Thoracic aorta (tissue), 2 donors: ENCODE measurements around the gene ARMC3. TPM values are rescaled to one million over a fixed set of nuclear protein-coding genes. Genes with fewer than 3 reads are reported as not detected.
"Not testable (repeated sequence)": the region's sequence is repeated elsewhere in the genome, so short reads cannot be mapped to it uniquely, and the experiment has no call there.

Source experiments
- ATAC-seq: fragments of 150-250 bp; one replicate; pipeline ENCODE4 v1.8.0; 2017; ENCODE audit warnings: low read depth; ENCODE audit not compliant: insufficient number of reproducible peaks, low FRiP score
- DNase-seq: peaks from one replicate; pipeline ENCODE4 v3.0.0-alpha.2; 2020; ENCODE audit warnings: low spot score
- H3K27ac ChIP-seq, 2 donors: fragments of 200-600 bp; sonication (generic); 1 replicate in 1 of 2; 2 replicates in 1 of 2; pipeline ENCODE4 v1.5.1; 2016; ENCODE audit warnings: mild to moderate bottlenecking in 2 of 2, moderate library complexity in 2 of 2
- H3K27me3 ChIP-seq: fragments of 200-600 bp; sonication (generic); replicated peaks from 2 replicates; pipeline ENCODE4 v1.6.0; 2016; ENCODE audit warnings: mild to moderate bottlenecking; ENCODE audit not compliant: insufficient read depth
- H3K36me3 ChIP-seq: fragments of 200-600 bp; sonication (generic); one replicate; pipeline ENCODE4 v1.5.1; 2016
- H3K4me1 ChIP-seq, 2 donors: fragments of 200-600 bp; sonication (generic); 1 replicate in 1 of 2; 2 replicates in 1 of 2; pipeline versions ENCODE4 v1.5.1 to v1.6.0; 2016; ENCODE audit warnings: low read depth in 2 of 2, mild to moderate bottlenecking in 1 of 2; ENCODE audit not compliant: control insufficient read depth in 1 of 2
- H3K4me3 ChIP-seq: fragments of 200-600 bp; sonication (generic); 2 replicates; pipeline ENCODE4 v1.5.1; 2016; ENCODE audit warnings: mild to moderate bottlenecking
- H3K9me3 ChIP-seq: fragments of 200-600 bp; sonication (generic); 2 replicates; pipeline ENCODE4 v1.5.1; 2016
- total RNA-seq, 2 donors: library from RNA; depleted of rRNA; stranded (reverse); fragments of >200 nt; gene quantifications; one replicate each; pipeline versions ENCODE4 v1.1.0 to v1.2.3, GENCODE V29; 2016
- TF ChIP-seq, protein P1 (sequence below): fragments of 200-600 bp; sonication (generic); IDR thresholded peaks from one replicate; pipeline ENCODE4 v1.5.1; 2019; ENCODE audit warnings: antibody characterized with exemption

Gene ARMC3
- total RNA-seq, 2 donors from 2014 or later = not detected

DNA sequence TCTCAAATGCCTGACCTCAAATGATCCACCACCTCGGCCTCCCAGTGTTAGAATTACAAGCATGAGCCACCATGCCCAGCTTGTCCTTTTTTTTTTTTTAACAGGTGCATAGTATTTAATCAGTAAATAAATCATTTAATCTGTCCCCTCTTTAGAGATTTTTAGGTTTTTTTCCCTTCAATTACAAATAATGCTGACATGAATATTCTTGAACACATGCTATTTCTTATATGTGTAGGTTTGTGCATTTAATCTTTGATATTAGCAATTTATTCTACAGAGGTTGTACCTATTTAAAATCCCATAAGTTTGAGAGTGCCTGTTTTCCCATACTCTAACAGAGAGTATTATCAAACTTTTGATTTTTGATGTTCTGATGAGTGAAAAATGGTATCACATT, 24.2 kb upstream of the ARMC3 start:
- no peaks in the 10 kb centered on the region for H3K9me3 ChIP-seq
- no peaks in the 10 kb centered on the region for H3K36me3 ChIP-seq
- H3K4me1 ChIP-seq = no peaks in the 10 kb centered on the region
- no peak overlapping the region for H3K4me3 ChIP-seq
- no peaks in the 10 kb centered on the region for H3K27me3 ChIP-seq
- H3K27ac ChIP-seq = no peak overlapping the region
- DNase-seq (no peak), ATAC-seq (no peak)
- TF ChIP-seq, protein P1, sequence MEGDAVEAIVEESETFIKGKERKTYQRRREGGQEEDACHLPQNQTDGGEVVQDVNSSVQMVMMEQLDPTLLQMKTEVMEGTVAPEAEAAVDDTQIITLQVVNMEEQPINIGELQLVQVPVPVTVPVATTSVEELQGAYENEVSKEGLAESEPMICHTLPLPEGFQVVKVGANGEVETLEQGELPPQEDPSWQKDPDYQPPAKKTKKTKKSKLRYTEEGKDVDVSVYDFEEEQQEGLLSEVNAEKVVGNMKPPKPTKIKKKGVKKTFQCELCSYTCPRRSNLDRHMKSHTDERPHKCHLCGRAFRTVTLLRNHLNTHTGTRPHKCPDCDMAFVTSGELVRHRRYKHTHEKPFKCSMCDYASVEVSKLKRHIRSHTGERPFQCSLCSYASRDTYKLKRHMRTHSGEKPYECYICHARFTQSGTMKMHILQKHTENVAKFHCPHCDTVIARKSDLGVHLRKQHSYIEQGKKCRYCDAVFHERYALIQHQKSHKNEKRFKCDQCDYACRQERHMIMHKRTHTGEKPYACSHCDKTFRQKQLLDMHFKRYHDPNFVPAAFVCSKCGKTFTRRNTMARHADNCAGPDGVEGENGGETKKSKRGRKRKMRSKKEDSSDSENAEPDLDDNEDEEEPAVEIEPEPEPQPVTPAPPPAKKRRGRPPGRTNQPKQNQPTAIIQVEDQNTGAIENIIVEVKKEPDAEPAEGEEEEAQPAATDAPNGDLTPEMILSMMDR = no peak

DNA sequence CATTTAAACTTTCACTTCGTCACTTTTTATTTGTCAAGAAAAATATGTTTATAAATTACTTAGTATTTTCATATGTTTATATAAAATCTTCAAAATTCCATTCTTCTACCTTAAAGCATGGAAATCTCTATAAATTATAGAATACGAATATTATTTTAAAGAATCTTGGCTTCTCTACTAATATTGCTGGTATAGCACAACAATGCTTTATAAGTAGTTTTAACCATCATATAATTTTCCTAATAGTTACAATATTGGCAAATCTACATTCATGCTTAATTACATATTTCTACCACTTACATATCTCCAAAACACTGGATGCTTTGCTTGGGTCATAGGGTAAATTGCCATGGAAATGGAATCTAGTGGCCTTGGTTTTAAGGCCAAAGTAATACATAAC, 21.1 kb upstream of the ARMC3 start:
- Histone ChIP-seq H3K27ac (no peak overlapping the region), H3K4me3 (no peak overlapping the region), H3K9me3 (no peaks in the 10 kb centered on the region), H3K4me1 (no peaks in the 10 kb centered on the region), H3K27me3 (no peaks in the 10 kb centered on the region), H3K36me3 (no peaks in the 10 kb centered on the region)
- TF ChIP-seq, protein P1 = no peak
- DNase-seq = no peak
- no peak for ATAC-seq

DNA sequence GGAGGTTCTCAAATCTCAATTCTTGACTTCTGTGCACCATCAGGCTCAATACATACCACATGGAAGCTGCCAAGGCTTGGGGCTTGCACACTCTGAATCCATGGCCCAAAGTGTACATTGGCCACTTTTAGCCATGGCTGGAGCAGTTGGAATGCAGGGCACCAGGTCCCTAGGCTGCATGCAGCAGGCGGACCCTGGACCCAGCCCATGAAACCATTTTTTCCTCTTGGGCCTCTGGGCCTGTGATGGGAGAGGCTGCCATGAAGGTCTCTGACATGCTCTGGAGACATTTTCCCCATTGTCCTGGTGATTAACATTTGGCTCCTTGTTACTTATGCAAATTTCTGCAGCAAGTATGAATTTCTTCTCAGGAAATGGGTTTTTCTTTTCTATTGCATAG, 19.0 kb upstream of the ARMC3 start:
- ATAC-seq = no peak

DNA sequence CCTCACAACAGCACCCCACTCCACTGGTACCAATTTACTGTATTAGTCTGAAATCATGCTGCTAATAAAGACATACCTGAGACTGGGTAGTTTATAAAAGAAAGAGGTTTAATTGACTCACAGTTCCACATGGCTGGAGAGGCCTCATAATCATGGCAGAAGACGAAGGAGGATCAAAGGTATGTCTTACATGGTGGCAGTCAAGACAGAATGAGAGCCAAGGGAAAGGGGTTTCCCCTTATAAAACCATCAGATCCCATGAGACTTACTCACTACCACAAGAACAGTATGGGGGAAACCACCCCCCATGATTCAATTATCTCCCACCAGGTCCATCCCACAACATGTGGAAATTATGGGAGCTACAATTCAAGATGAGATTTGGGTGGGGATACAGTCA, 18.2 kb upstream of the ARMC3 start:
- not testable (repeated sequence) for H3K27me3 ChIP-seq, H3K27ac ChIP-seq, DNase-seq, H3K4me3 ChIP-seq, H3K4me1 ChIP-seq, H3K9me3 ChIP-seq, ATAC-seq, H3K36me3 ChIP-seq

More for the DNA sequence above, 19.0 kb upstream of the ARMC3 start:
- Histone ChIP-seq H3K4me3 (no peak overlapping the region), H3K9me3 (no peaks in the 10 kb centered on the region), H3K27me3 (no peaks in the 10 kb centered on the region), H3K36me3 (no peaks in the 10 kb centered on the region), H3K4me1 (no peaks in the 10 kb centered on the region), H3K27ac (no peak overlapping the region)
- DNase-seq = no peak
- TF ChIP-seq, protein P1 = no peak

DNA sequence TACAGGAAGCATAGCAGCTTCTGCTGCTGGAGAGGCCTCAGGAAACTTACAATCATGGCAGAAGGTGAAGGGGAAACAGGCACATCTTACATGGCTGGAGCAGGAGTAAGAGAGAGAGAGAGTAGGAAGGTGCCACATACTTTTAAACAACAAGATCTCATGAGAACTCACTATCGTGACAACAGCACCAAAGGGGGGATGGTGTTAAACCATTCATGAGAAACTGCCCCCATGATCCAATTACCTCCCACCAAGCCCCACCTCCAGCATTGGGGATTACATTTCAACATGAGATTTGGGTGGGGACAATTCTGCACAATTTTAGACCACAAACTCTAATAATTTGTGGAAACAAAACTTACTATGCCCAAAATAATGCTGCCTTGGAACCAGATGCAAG, 16.8 kb upstream of the ARMC3 start:
- Histone ChIP-seq H3K36me3 (no peaks in the 10 kb centered on the region), H3K4me3 (no peak overlapping the region), H3K27ac (no peak overlapping the region), H3K9me3 (no peaks in the 10 kb centered on the region), H3K4me1 (no peaks in the 10 kb centered on the region), H3K27me3 (no peaks in the 10 kb centered on the region)
- no peak for ATAC-seq
- TF ChIP-seq, protein P1 = no peak
- no peak for DNase-seq
